GM06990 (cell line): ENCODE data around the gene MMRN2.
"Not testable (repeated sequence)": the region's sequence is repeated elsewhere in the genome, so short reads cannot be mapped to it uniquely, and the experiment has no call there.

Experiments
- DNase-seq: peaks from one replicate; pipeline ENCODE4 v3.0.0-alpha.2; 2011; ENCODE audit not compliant: insufficient read length; ENCODE audit errors: extremely low read depth
- H3K27me3 ChIP-seq: replicated peaks from 2 replicates; pipeline ENCODE4 v1.6.0; 2011; ENCODE audit warnings: low read length; ENCODE audit not compliant: control insufficient read depth, insufficient read depth
- H3K36me3 ChIP-seq: 2 replicates; pipeline ENCODE4 v1.5.1; 2011; ENCODE audit warnings: low read length; ENCODE audit not compliant: control insufficient read depth, insufficient read depth
- H3K4me3 ChIP-seq: replicated peaks from 2 replicates; pipeline ENCODE4 v1.5.1; 2011; ENCODE audit warnings: low read depth, mild to moderate bottlenecking, control low read depth, low read length
- TF ChIP-seq, protein P1 (sequence below): IDR thresholded peaks from 2 replicates; pipeline ENCODE4 v1.5.1; 2011; ENCODE audit warnings: low read length, control low read depth, mild to moderate bottlenecking, inconsistent platforms; ENCODE audit not compliant: insufficient read depth, poor library complexity, severe bottlenecking

The MMRN2 gene

GRCh38 chr10:86954681-86955500 is 2.5 kb downstream of the MMRN2 start:
- DNase-seq = no peak
- no peaks in the 10 kb centered on the region for H3K36me3 ChIP-seq
- H3K4me3 ChIP-seq = no peak overlapping the region
- TF ChIP-seq, protein P1, sequence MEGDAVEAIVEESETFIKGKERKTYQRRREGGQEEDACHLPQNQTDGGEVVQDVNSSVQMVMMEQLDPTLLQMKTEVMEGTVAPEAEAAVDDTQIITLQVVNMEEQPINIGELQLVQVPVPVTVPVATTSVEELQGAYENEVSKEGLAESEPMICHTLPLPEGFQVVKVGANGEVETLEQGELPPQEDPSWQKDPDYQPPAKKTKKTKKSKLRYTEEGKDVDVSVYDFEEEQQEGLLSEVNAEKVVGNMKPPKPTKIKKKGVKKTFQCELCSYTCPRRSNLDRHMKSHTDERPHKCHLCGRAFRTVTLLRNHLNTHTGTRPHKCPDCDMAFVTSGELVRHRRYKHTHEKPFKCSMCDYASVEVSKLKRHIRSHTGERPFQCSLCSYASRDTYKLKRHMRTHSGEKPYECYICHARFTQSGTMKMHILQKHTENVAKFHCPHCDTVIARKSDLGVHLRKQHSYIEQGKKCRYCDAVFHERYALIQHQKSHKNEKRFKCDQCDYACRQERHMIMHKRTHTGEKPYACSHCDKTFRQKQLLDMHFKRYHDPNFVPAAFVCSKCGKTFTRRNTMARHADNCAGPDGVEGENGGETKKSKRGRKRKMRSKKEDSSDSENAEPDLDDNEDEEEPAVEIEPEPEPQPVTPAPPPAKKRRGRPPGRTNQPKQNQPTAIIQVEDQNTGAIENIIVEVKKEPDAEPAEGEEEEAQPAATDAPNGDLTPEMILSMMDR = no peak
- no peaks in the 10 kb centered on the region; the same call in 1 of the 2 replicates for H3K27me3 ChIP-seq

DNA sequence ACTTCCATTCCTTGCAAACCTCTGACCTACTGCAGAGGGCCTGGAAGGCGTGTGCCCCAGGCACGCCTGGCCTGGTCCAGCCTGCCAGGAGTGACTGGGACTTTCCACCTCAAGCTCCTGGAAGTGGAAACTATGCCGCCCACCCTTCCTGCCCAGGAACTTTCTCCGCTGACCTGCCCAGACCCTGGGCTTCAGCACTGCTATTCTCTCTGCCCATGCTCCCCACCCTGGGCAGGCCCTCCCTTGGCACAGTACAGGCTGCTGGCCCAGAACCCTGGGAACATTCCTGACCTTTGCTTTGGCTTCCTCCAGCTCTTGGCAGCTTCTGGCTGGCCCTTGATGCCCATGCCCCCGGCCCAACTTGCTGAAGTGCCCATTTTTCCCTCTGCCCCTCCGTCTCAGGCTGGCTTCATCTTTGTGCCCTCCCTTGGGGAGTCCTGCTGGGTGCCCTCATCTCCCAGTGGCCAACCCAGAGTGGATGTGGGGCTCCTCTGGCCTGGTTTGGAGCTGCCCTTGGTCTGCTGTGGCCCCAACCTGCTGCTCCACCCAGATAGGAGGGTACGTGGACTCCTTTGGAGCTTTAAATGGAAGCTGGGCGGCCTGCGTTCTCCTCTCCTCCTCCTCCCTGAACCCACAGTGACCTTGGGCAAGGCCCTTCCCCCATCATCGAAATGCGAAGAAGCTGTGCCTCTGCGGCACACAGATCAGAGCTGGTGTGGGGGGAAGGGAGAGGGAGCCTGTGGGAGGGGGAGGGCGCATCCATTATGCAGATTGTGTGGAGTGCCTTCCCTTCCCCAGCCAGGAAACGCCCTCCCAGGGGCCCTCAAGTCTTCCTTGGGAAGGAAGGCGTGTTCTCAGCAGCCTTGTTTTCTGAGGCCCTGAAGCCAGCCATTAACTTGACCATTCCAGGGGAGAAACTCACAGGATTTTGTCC is 3.4 kb downstream of the MMRN2 start:
- no peak for DNase-seq
- TF ChIP-seq, protein P1 = no peak
- H3K27me3 ChIP-seq = no peaks in the 10 kb centered on the region; the same call in 1 of the 2 replicates
- no peaks in the 10 kb centered on the region for H3K36me3 ChIP-seq
- no peak overlapping the region for H3K4me3 ChIP-seq

DNA sequence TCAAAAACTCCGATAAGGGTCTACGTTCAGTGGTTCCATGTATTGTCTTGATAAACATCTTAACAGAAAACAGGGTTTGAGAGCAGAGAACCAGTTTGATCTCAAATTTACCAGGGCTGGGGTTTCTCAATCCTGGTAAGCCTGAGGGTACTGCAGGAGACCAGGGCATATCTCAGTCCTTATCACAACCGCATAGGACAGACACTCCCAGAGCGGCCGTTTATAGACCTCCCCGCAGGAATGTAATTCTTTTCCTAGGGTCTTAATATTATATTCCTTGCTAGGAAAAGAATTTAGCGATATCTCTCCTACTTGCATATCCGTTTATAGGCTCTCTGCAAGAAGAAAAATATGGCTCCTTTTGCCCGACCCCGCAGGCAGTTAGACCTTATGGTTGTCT is 4.7 kb downstream of the MMRN2 start:
- DNase-seq, H3K4me3 ChIP-seq, H3K27me3 ChIP-seq, H3K36me3 ChIP-seq: not testable (repeated sequence)

DNA sequence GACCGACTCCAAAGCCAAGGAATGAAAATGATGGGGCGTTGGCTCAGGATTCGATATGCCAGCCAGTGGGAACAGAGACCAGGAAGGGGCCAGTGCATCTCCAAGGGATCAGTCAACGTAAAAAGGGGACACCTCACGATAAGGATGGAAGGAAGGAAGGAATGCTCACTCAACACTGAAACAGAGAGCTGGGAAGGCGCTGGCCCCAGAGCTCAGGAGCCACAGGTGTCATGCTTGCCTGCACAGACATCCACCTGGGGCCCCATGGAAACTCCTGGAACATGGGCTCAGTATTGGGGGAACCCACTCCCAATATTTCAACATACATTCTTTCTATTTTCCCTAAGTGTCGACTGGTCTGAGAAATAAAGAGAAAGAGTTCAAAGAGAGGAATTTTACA is 5.3 kb downstream of the MMRN2 start:
- no peak for DNase-seq
- no peaks in the 10 kb centered on the region for H3K36me3 ChIP-seq
- H3K4me3 ChIP-seq = no peak overlapping the region
- no peaks in the 10 kb centered on the region; the same call in 1 of the 2 replicates for H3K27me3 ChIP-seq
- TF ChIP-seq, protein P1 = no peak

- TF ChIP-seq, protein P1 = no peak
- Histone ChIP-seq H3K4me3 (no peak overlapping the region), H3K27me3 (no peaks in the 10 kb centered on the region; the same call in 1 of the 2 replicates), H3K36me3 (no peaks in the 10 kb centered on the region)
- no peak for DNase-seq
These were observed 6.1 kb downstream of the MMRN2 start for GRCh38 chr10:86951184-86951761.
